H1 (cell line): ENCODE measurements around the gene ACMSD.

Experiments used
- BRCA1 ChIP-seq: IDR thresholded peaks from 2 replicates; pipeline ENCODE4 v1.6.1; 2012; ENCODE audit warnings: low read depth, low read length, improper control_type of control experiment
- CREB1 ChIP-seq: IDR thresholded peaks from 2 replicates; pipeline ENCODE4 v1.6.1; 2012; ENCODE audit warnings: inconsistent platforms
- CTCF ChIP-seq, 3 experiments: IDR thresholded peaks; 1 replicate in 2 of 3; 2 replicates in 1 of 3; pipeline versions ENCODE4 v1.5.1 to v1.6.1; 2011; ENCODE audit warnings: low read length in 3 of 3, mild to moderate bottlenecking in 3 of 3, inconsistent platforms in 2 of 3, low read depth in 1 of 3, moderate library complexity in 1 of 3; ENCODE audit not compliant: insufficient read depth in 1 of 3; ENCODE audit errors: control extremely low read depth in 1 of 3
- EZH2 ChIP-seq: fragments of 200-600 bp; sonication (generic); IDR thresholded peaks from 2 replicates; pipeline ENCODE4 v1.7.1; 2012; ENCODE audit warnings: low read depth, mild to moderate bottlenecking, moderate library complexity, low read length, inconsistent platforms; ENCODE audit not compliant: severe bottlenecking
- GABPA ChIP-seq: IDR thresholded peaks from 2 replicates; pipeline ENCODE4 v1.6.1; 2011; ENCODE audit warnings: mild to moderate bottlenecking, low read length, moderate library complexity, borderline replicate concordance; ENCODE audit not compliant: insufficient read depth
- POLR2A ChIP-seq, 2 experiments: IDR thresholded peaks; 1 replicate in 1 of 2; 2 replicates in 1 of 2; pipeline ENCODE4 v1.6.1; 2011; ENCODE audit warnings: low read depth in 2 of 2, low read length in 2 of 2, mild to moderate bottlenecking in 2 of 2; ENCODE audit errors: control extremely low read depth in 1 of 2
- POLR2AphosphoS5 ChIP-seq: IDR thresholded peaks from 2 replicates; pipeline ENCODE4 v1.6.1; 2011; ENCODE audit warnings: low read depth, low read length
- SIX5 ChIP-seq: IDR thresholded peaks from 2 replicates; pipeline ENCODE4 v1.6.1; 2011; ENCODE audit warnings: mild to moderate bottlenecking, low read depth, low read length
- SP1 ChIP-seq: IDR thresholded peaks from 2 replicates; pipeline ENCODE4 v1.6.1; 2011; ENCODE audit warnings: low read depth, low read length
- YY1 ChIP-seq: IDR thresholded peaks from 2 replicates; pipeline ENCODE4 v1.6.1; 2011; ENCODE audit warnings: low read depth, mild to moderate bottlenecking, low read length
- ZNF274 ChIP-seq: IDR thresholded peaks from 2 replicates; pipeline ENCODE4 v1.7.0; 2012; ENCODE audit warnings: low read length, borderline replicate concordance; ENCODE audit errors: extremely low read depth
- TF ChIP-seq, protein P1 (sequence below): IDR thresholded peaks from 2 replicates; pipeline ENCODE4 v1.6.1; 2012; ENCODE audit warnings: inconsistent platforms

GRCh38 chr2:134946073-134946472 is 107.7 kb downstream of the ACMSD start:
- TF ChIP-seq SP1 (no peak), ZNF274 (no peak), BRCA1 (no peak), SIX5 (no peak), POLR2A (IDR thresholded peaks at IDR 0.05; ENCODE audit: control extremely low read depth in 1 of 2, low read depth in 2 of 2, low read length in 2 of 2) (no peak), EZH2 (no peak), CTCF (IDR thresholded peaks at IDR 0.05; ENCODE audit: control extremely low read depth in 1 of 3, insufficient read depth in 1 of 3, low read depth in 1 of 3, low read length in 3 of 3) (no peak), YY1 (no peak), POLR2AphosphoS5 (no peak), GABPA (no peak), CREB1 (no peak)
- TF ChIP-seq, protein P1, sequence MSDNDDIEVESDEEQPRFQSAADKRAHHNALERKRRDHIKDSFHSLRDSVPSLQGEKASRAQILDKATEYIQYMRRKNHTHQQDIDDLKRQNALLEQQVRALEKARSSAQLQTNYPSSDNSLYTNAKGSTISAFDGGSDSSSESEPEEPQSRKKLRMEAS = no peak
